Lung (tissue), 12 donors: ENCODE results near the gene MYH11. TPM values are rescaled to one million over a fixed set of nuclear protein-coding genes. Genes with fewer than 3 reads are reported as not detected.
A peak's percentile ranks its signal among the peaks of the same experiment; 100 is the strongest.

Source experiments
- ATAC-seq: fragments of 200-7000 bp; cut with Tn5 transposase; one replicate; pipeline ENCODE4 v1.9.1; 2020; ENCODE audit warnings: moderate number of reproducible peaks; ENCODE audit not compliant: insufficient read depth, low FRiP score
- DNase-seq, 3 donors: peaks; one replicate each; pipeline ENCODE4 v3.0.0-alpha.2; 2013 to 2017
- H3K27ac ChIP-seq, 2 donors: one replicate each; pipeline ENCODE4 v1.5.1; 2013; ENCODE audit warnings: mild to moderate bottlenecking in 2 of 2, moderate library complexity in 2 of 2, control low read depth in 1 of 2, inconsistent platforms in 1 of 2, low read depth in 1 of 2, low read length in 1 of 2
- H3K27me3 ChIP-seq, 3 donors: one replicate each; pipeline ENCODE4 v1.5.1; 2013; ENCODE audit warnings: low read length in 2 of 3; ENCODE audit not compliant: control insufficient read depth in 3 of 3, insufficient read depth in 3 of 3
- H3K36me3 ChIP-seq, 4 donors: one replicate each; pipeline ENCODE4 v1.5.1; 2013; ENCODE audit warnings: low read length in 4 of 4, mild to moderate bottlenecking in 1 of 4, moderate library complexity in 1 of 4; ENCODE audit not compliant: control insufficient read depth in 4 of 4, insufficient read depth in 4 of 4
- H3K4me1 ChIP-seq, 5 donors: one replicate each; pipeline ENCODE4 v1.5.1; 2013; ENCODE audit warnings: low read length in 5 of 5, mild to moderate bottlenecking in 2 of 5, moderate library complexity in 1 of 5; ENCODE audit not compliant: control insufficient read depth in 5 of 5, insufficient read depth in 5 of 5
- H3K4me3 ChIP-seq: one replicate; pipeline ENCODE4 v1.5.1; 2013; ENCODE audit warnings: mild to moderate bottlenecking, control low read depth, moderate library complexity
- H3K9ac ChIP-seq, 2 donors: one replicate each; pipeline ENCODE4 v1.5.1; 2013; ENCODE audit warnings: low read length in 2 of 2, control low read depth in 1 of 2; ENCODE audit not compliant: insufficient read depth in 1 of 2
- H3K9me3 ChIP-seq, 4 donors: one replicate each; pipeline ENCODE4 v1.5.1; 2013; ENCODE audit warnings: low read length in 3 of 4, mild to moderate bottlenecking in 1 of 4, moderate library complexity in 1 of 4; ENCODE audit not compliant: control insufficient read depth in 4 of 4, insufficient read depth in 3 of 4
- CTCF ChIP-seq: IDR thresholded peaks from 2 replicates; pipeline ENCODE4 v1.5.1; 2012; ENCODE audit warnings: mild to moderate bottlenecking; ENCODE audit errors: control extremely low read depth, extremely low read depth
- WGBS, 2 donors: extraction: QIAGEN DNeasy Blood & Tissue Kit; methylation state at CpG; one replicate each; pipeline ENCODE4 v1.1.7; 2013; 5-methylcytosine and 5-hydroxymethylcytosine counted together
- polyA plus RNA-seq, 2 donors: library from polyadenylated mRNA; stranded (reverse); fragments of 200-250 nt; gene quantifications; one replicate each; pipeline ENCODE4 v1.2.1, GENCODE V29; 2013
- total RNA-seq, 2 donors: library from RNA; depleted of rRNA in 1 of 2; stranded (reverse); fragments of >200 nt in 1 of 2; gene quantifications; one replicate each; pipeline ENCODE4 v1.2.1, GENCODE V29; 2014 to 2021
- donor health status: control.
- donor health status: control.
- donor health status: Bipolar disorder and iron deficiency.
- donor health status: healthy.
- donor health status: DM: yes; HTN: yes; CAD: no.

Gene MYH11
- total and polyA plus RNA-seq, 4 donors = 25.7 to 146 (median 55.0) TPM

GRCh38 chr16:15856182-15856581 lies 646 bp downstream of the MYH11 start:
- DNase-seq = no peak
- H3K36me3 ChIP-seq = no peaks in the 10 kb centered on the region
- H3K4me3 ChIP-seq = no peak overlapping the region
- no peak for ATAC-seq
- no peak overlapping the region for H3K27ac ChIP-seq
- WGBS, 2 donors = 43 to 54% methylated on average over 2 of the region's 2 CpGs
- no peak for TF ChIP-seq CTCF
- peak overlapping the region in 1 of 2 donors; percentile 7 for H3K9ac ChIP-seq
- H3K27me3 ChIP-seq = peaks cover 0 to 41% (median 35%) of the 10 kb centered on the region in 3 donors
- no peaks in the 10 kb centered on the region for H3K9me3 ChIP-seq
- peaks cover 0 to 15% (median 0%) of the 10 kb centered on the region in 5 donors for H3K4me1 ChIP-seq

- Histone ChIP-seq H3K27me3 (peaks cover 0 to 44% (median 35%) of the 10 kb centered on the region in 3 donors), H3K36me3 (no peaks in the 10 kb centered on the region), H3K9ac (no peak overlapping the region), H3K4me3 (no peak overlapping the region), H3K27ac (no peak overlapping the region), H3K9me3 (no peaks in the 10 kb centered on the region), H3K4me1 (peaks cover 0 to 15% (median 0%) of the 10 kb centered on the region in 5 donors)
- no peak for TF ChIP-seq CTCF
- DNase-seq (no peak), ATAC-seq (no peak)
- WGBS, 2 donors = 36 to 50% methylated on average over 5 of the region's 5 CpGs
These were observed 1.2 kb downstream of the MYH11 start for GRCh38 chr16:15855704-15856003.

DNA sequence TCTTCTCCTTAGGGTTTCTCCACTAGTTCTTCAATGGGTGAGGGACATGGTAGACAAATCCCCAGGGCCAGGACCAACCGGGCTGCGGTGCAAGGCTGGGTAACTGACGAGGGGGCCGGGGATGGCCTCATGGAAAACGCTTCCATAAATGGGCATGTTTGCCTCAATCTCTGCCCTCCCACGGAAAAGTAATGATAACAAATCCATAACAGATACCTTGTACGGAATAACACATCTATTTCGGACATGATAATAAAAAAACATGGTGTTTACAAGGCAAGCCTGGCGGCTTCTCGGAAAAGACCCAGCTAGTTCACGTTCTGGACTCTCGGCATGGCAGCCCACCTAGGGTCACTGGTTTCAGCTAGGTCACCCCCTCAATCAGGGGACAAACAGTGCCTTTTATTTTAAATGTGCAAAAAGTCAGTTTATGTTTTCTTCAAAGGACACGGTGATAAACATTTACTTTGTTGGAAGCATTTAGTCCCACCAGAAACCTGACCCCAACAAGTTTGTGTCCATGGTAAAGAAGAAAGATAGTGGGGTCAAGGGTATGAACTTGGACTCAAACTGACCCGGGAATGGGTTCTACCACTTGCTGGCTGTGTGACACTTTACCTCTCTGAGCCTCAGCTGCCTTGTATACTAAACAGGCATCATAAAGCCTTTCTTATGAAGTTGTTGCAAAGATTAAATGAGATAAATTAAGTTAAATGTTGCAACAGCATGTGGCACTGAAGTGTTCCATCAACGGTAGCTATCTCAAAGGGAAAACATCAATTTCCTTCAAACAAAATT lies 1.7 kb downstream of the MYH11 start:
- no peak overlapping the region for H3K27ac ChIP-seq
- no peak for DNase-seq
- no peak for ATAC-seq

More for the DNA sequence above, 1.7 kb downstream of the MYH11 start:
- Histone ChIP-seq H3K27me3 (peaks cover 0 to 47% (median 35%) of the 10 kb centered on the region in 3 donors), H3K9me3 (no peaks in the 10 kb centered on the region), H3K4me1 (peaks cover 0 to 15% (median 0%) of the 10 kb centered on the region in 5 donors), H3K36me3 (no peaks in the 10 kb centered on the region), H3K4me3 (no peak overlapping the region), H3K9ac (no peak overlapping the region)
- TF ChIP-seq CTCF = no peak
- WGBS, 2 donors = 70 to 75% methylated on average over 15 of the region's 15 CpGs
